HUES64 (cell line): ENCODE results near the gene ENPP4.
"Not testable (repeated sequence)": the region's sequence is repeated elsewhere in the genome, so short reads cannot be mapped to it uniquely, and the experiment has no call there.

ENCODE experiments used
- H3K27ac ChIP-seq: 2 replicates; pipeline ENCODE4 v1.7.0; 2013; ENCODE audit warnings: low read depth, low read length, inconsistent platforms
- H3K27me3 ChIP-seq: 2 replicates; pipeline ENCODE4 v1.6.1; 2013; ENCODE audit warnings: mild to moderate bottlenecking, low read length; ENCODE audit not compliant: insufficient read depth
- H3K36me3 ChIP-seq: 2 replicates; pipeline ENCODE4 v1.6.1; 2013; ENCODE audit warnings: mild to moderate bottlenecking, low read length; ENCODE audit not compliant: insufficient read depth
- H3K4me1 ChIP-seq: 2 replicates; pipeline ENCODE4 v1.6.1; 2013; ENCODE audit warnings: mild to moderate bottlenecking, low read length, moderate library complexity; ENCODE audit not compliant: insufficient read depth
- H3K4me3 ChIP-seq: 2 replicates; pipeline ENCODE4 v1.5.1; 2013; ENCODE audit warnings: mild to moderate bottlenecking, low read length, moderate library complexity
- H3K9ac ChIP-seq: 2 replicates; pipeline ENCODE4 v1.6.1; 2013; ENCODE audit warnings: mild to moderate bottlenecking, low read depth, low read length
- H3K9me3 ChIP-seq: 2 replicates; pipeline ENCODE4 v1.6.1; 2013; ENCODE audit warnings: low read depth, low read length; ENCODE audit not compliant: insufficient read depth
- WGBS: fragments of 150-250, 120-280 bp; methylation state at CpG from one replicate; pipeline ENCODE4 v1.1.7; 2013; ENCODE audit warnings: missing lambda C conversion rate; 5-methylcytosine and 5-hydroxymethylcytosine counted together

Gene ENPP4

GRCh38 chr6:46131291-46131690 lies 1.5 kb downstream of the ENPP4 start:
- H3K27ac ChIP-seq, H3K9ac ChIP-seq, H3K4me1 ChIP-seq, H3K9me3 ChIP-seq, H3K4me3 ChIP-seq, H3K36me3 ChIP-seq: not testable (repeated sequence)
- peaks cover 27% of the 10 kb centered on the region for H3K27me3 ChIP-seq
- WGBS, result no CpG with 5 or more reads among the region's 1 CpG

GRCh38 chr6:46134216-46134615 lies 4.4 kb downstream of the ENPP4 start:
- Histone ChIP-seq H3K27ac (no peak overlapping the region), H3K9ac (no peak overlapping the region), H3K4me3 (no peak overlapping the region), H3K36me3 (no peaks in the 10 kb centered on the region), H3K27me3 (peaks cover 9% of the 10 kb centered on the region), H3K4me1 (peaks cover 4% of the 10 kb centered on the region; the same call in 1 of the 2 replicates), H3K9me3 (no peaks in the 10 kb centered on the region)
- 45% methylated on average over 2 of the region's 2 CpGs for WGBS

GRCh38 chr6:46135176-46135575 lies 5.4 kb downstream of the ENPP4 start:
- no peaks in the 10 kb centered on the region for H3K36me3 ChIP-seq
- peaks cover 4% of the 10 kb centered on the region; the same call in 1 of the 2 replicates for H3K4me1 ChIP-seq
- H3K9me3 ChIP-seq, result no peaks in the 10 kb centered on the region
- no peak overlapping the region for H3K4me3 ChIP-seq
- H3K9ac ChIP-seq, result no peak overlapping the region
- H3K27ac ChIP-seq, result no peak overlapping the region
- 100% methylated on average over 1 of the region's 1 CpG for WGBS
- peaks cover 6% of the 10 kb centered on the region for H3K27me3 ChIP-seq

GRCh38 chr6:46136831-46137230 lies 7.0 kb downstream of the ENPP4 start:
- H3K27ac ChIP-seq, result no peak overlapping the region
- WGBS, result 96% methylated on average over 2 of the region's 2 CpGs
- H3K4me1 ChIP-seq, result peaks cover under 1% of the 10 kb centered on the region; the same call in 1 of the 2 replicates
- H3K4me3 ChIP-seq, result no peak overlapping the region
- H3K9ac ChIP-seq, result no peak overlapping the region
- H3K9me3 ChIP-seq, result no peaks in the 10 kb centered on the region
- H3K36me3 ChIP-seq, result no peaks in the 10 kb centered on the region
- no peaks in the 10 kb centered on the region for H3K27me3 ChIP-seq

GRCh38 chr6:46137387-46137786 lies 7.6 kb downstream of the ENPP4 start:
- Histone ChIP-seq H3K9ac (no peak overlapping the region), H3K4me3 (no peak overlapping the region), H3K27me3 (no peaks in the 10 kb centered on the region), H3K27ac (no peak overlapping the region), H3K36me3 (no peaks in the 10 kb centered on the region), H3K4me1 (peaks cover 3% of the 10 kb centered on the region; the same call in 1 of the 2 replicates), H3K9me3 (no peaks in the 10 kb centered on the region)
- WGBS, result 91% methylated on average over 2 of the region's 2 CpGs

- peaks cover 8% of the 10 kb centered on the region; the same call in 1 of the 2 replicates for H3K4me1 ChIP-seq
- H3K36me3 ChIP-seq, result no peaks in the 10 kb centered on the region
- no peak overlapping the region for H3K9ac ChIP-seq
- H3K4me3 ChIP-seq, result no peak overlapping the region
- no peaks in the 10 kb centered on the region for H3K27me3 ChIP-seq
- no peak overlapping the region for H3K27ac ChIP-seq
- H3K9me3 ChIP-seq, result no peaks in the 10 kb centered on the region
- WGBS, result 88% methylated on average over 1 of the region's 1 CpG
These were observed 8.5 kb downstream of the ENPP4 start for GRCh38 chr6:46138281-46138680.

GRCh38 chr6:46144270-46144669 lies 14.5 kb downstream of the ENPP4 start:
- Histone ChIP-seq H3K9ac (no peak overlapping the region), H3K27me3 (no peaks in the 10 kb centered on the region), H3K4me1 (peaks cover 16% of the 10 kb centered on the region; the same call in 1 of the 2 replicates), H3K4me3 (no peak overlapping the region), H3K27ac (no peak overlapping the region), H3K9me3 (no peaks in the 10 kb centered on the region), H3K36me3 (no peaks in the 10 kb centered on the region)
- 93% methylated on average over 1 of the region's 1 CpG for WGBS

- 100% methylated on average over 3 of the region's 3 CpGs for WGBS
- H3K9ac ChIP-seq, H3K27ac ChIP-seq, H3K4me3 ChIP-seq, H3K4me1 ChIP-seq, H3K27me3 ChIP-seq, H3K9me3 ChIP-seq, H3K36me3 ChIP-seq: not testable (repeated sequence)
These were observed 19.3 kb downstream of the ENPP4 start for GRCh38 chr6:46149066-46149465.

GRCh38 chr6:46156701-46157100 lies 26.9 kb downstream of the ENPP4 start:
- Histone ChIP-seq H3K27ac (no peak overlapping the region), H3K36me3 (peaks cover 20% of the 10 kb centered on the region), H3K4me1 (peaks cover 6% of the 10 kb centered on the region; the same call in 1 of the 2 replicates), H3K27me3 (no peaks in the 10 kb centered on the region), H3K9ac (no peak overlapping the region), H3K4me3 (no peak overlapping the region), H3K9me3 (no peaks in the 10 kb centered on the region)

GRCh38 chr6:46159229-46159628 lies 29.4 kb downstream of the ENPP4 start:
- Histone ChIP-seq H3K36me3 (peaks cover 33% of the 10 kb centered on the region), H3K9ac (no peak overlapping the region), H3K4me1 (peaks cover 6% of the 10 kb centered on the region; the same call in 1 of the 2 replicates), H3K9me3 (no peaks in the 10 kb centered on the region), H3K27ac (no peak overlapping the region), H3K4me3 (no peak overlapping the region), H3K27me3 (no peaks in the 10 kb centered on the region)

- 0 out of 2 replicates have a peak, but pooled peaks cover 2% of the 10 kb centered on the region for H3K4me1 ChIP-seq
- 98% methylated on average over 5 of the region's 5 CpGs for WGBS
- H3K27me3 ChIP-seq, result no peaks in the 10 kb centered on the region
- no peak overlapping the region for H3K9ac ChIP-seq
- no peak overlapping the region for H3K27ac ChIP-seq
- H3K9me3 ChIP-seq, result no peaks in the 10 kb centered on the region
- H3K36me3 ChIP-seq, result peaks cover 39% of the 10 kb centered on the region
- no peak overlapping the region for H3K4me3 ChIP-seq
These were observed 30.3 kb downstream of the ENPP4 start for GRCh38 chr6:46160102-46160501.
